Left lung (tissue), 10 donors: ENCODE measurements around the gene CHCHD3. TPM values are rescaled to one million over a fixed set of nuclear protein-coding genes. Genes with fewer than 3 reads are reported as not detected.
A peak's percentile ranks its signal among the peaks of the same experiment; 100 is the strongest.

Experiments used
- ATAC-seq: fragments of 200-7000 bp; cut with Tn5 transposase; one replicate; pipeline ENCODE4 v1.9.1; 2020; ENCODE audit warnings: moderate library complexity
- DNase-seq, 4 donors: peaks; one replicate each; pipeline ENCODE4 v3.0.0-alpha.2; 2013 to 2020
- H3K27ac ChIP-seq, 2 donors: fragments of 200-600 bp; sonication (generic) in 1 of 2; one replicate each; pipeline versions ENCODE4 v1.5.0 to v1.8.0; 2020 to 2021
- H3K27me3 ChIP-seq, 2 donors: fragments of 200-600 bp; sonication (generic) in 1 of 2; one replicate each; pipeline versions ENCODE4 v1.5.0 to v1.8.0; 2020 to 2021
- H3K36me3 ChIP-seq, 2 donors: fragments of 200-600 bp; sonication (generic) in 1 of 2; one replicate each; pipeline versions ENCODE4 v1.5.0 to v1.8.0; 2020 to 2021
- H3K4me1 ChIP-seq, 2 donors: fragments of 200-600 bp; one replicate each; pipeline ENCODE4 v1.8.0; 2021
- H3K4me3 ChIP-seq, 2 donors: fragments of 200-600 bp; sonication (generic) in 1 of 2; one replicate each; pipeline versions ENCODE4 v1.5.0 to v1.8.0; 2020 to 2021; ENCODE audit warnings: mild to moderate bottlenecking in 1 of 2
- H3K9me3 ChIP-seq, 2 donors: fragments of 200-600 bp; sonication (generic) in 1 of 2; one replicate each; pipeline versions ENCODE4 v1.5.0 to v1.8.0; 2020 to 2021
- CTCF ChIP-seq, 2 donors: fragments of 200-600 bp; sonication (generic) in 1 of 2; IDR thresholded peaks; one replicate each; pipeline versions ENCODE4 v1.5.0 to v1.8.0; 2021; ENCODE audit warnings: antibody characterized with exemption in 2 of 2
- intact Hi-C, 2 donors: fragments of 100-400 bp; cut with DNase I; formaldehyde crosslinking; loops; one replicate each; pipeline versions ENCODE4 v1.11.2 to v1.14.2; 2022
- polyA plus RNA-seq, 6 donors: library from polyadenylated mRNA; unstranded; fragments of 120-200 nt; gene quantifications; one replicate each; pipeline ENCODE4 v1.2.1, GENCODE V29; 2013; ENCODE audit not compliant: insufficient read length in 6 of 6
- total RNA-seq, 2 donors: library from RNA; stranded (reverse); fragmentation: NEBNext Ultra II Directional; extraction: Animal tissue kit (Norgen Biotek cat#: 25700); gene quantifications; one replicate each; pipeline ENCODE4 v1.2.1, GENCODE V29; 2021
- donor health status: DM: no; HTN: yes; CAD: no.
- donor health status: DM: no; HTN: no; CAD: no.

Gene CHCHD3
- total and polyA plus RNA-seq, 8 donors: 45.4 to 58.9 (median 54.5) TPM

- Histone ChIP-seq H3K9me3 (no peaks in the 10 kb centered on the region), H3K27ac (peak overlapping the region in 1 of 2 donors; percentile 79), H3K4me1 (peaks cover 9 to 19% of the 10 kb centered on the region in 2 donors), H3K27me3 (no peaks in the 10 kb centered on the region), H3K36me3 (no peaks in the 10 kb centered on the region), H3K4me3 (peak overlapping the region in 1 of 2 donors; percentile 77)
- DNase-seq (no peak), ATAC-seq (no peak)
- no peak for TF ChIP-seq CTCF (IDR thresholded peaks at IDR 0.05)
- intact Hi-C loops: no loop called here
These were observed 488 bp upstream of the CHCHD3 start for GRCh38 chr7:133082390-133082766.

GRCh38 chr7:133081119-133081598 lies 731 bp downstream of the CHCHD3 start:
- peaks cover 9 to 24% of the 10 kb centered on the region in 2 donors for H3K4me1 ChIP-seq
- TF ChIP-seq CTCF (IDR thresholded peaks at IDR 0.05): no peak
- peak overlapping the region; percentile 68 to 79 for H3K27ac ChIP-seq
- H3K4me3 ChIP-seq: peak overlapping the region; percentile 63 to 77
- H3K27me3 ChIP-seq: no peaks in the 10 kb centered on the region
- DNase-seq (no peak), ATAC-seq (no peak)
- intact Hi-C loops: no loop called here
- no peaks in the 10 kb centered on the region for H3K36me3 ChIP-seq
- no peaks in the 10 kb centered on the region for H3K9me3 ChIP-seq

- Histone ChIP-seq H3K27ac (no peak overlapping the region), H3K27me3 (no peaks in the 10 kb centered on the region), H3K4me1 (peaks cover 9 to 24% of the 10 kb centered on the region in 2 donors), H3K9me3 (no peaks in the 10 kb centered on the region), H3K4me3 (no peak overlapping the region), H3K36me3 (no peaks in the 10 kb centered on the region)
- no peak for TF ChIP-seq CTCF (IDR thresholded peaks at IDR 0.05)
- intact Hi-C loops: no loop called here
- ATAC-seq (no peak), DNase-seq (no peak)
These were observed 2.6 kb downstream of the CHCHD3 start for GRCh38 chr7:133079296-133079695.

GRCh38 chr7:133077394-133077793 lies 4.5 kb downstream of the CHCHD3 start:
- ATAC-seq (no peak), DNase-seq (no peak)
- Histone ChIP-seq H3K4me3 (no peak overlapping the region), H3K27ac (no peak overlapping the region), H3K9me3 (no peaks in the 10 kb centered on the region), H3K4me1 (peaks cover 9 to 24% of the 10 kb centered on the region in 2 donors), H3K36me3 (no peaks in the 10 kb centered on the region), H3K27me3 (no peaks in the 10 kb centered on the region)
- intact Hi-C loops: no loop called here
- TF ChIP-seq CTCF (IDR thresholded peaks at IDR 0.05): no peak

GRCh38 chr7:133076142-133076541 lies 5.7 kb downstream of the CHCHD3 start:
- no peak for TF ChIP-seq CTCF (IDR thresholded peaks at IDR 0.05)
- no peak for ATAC-seq

More at GRCh38 chr7:133076142-133076541, 5.7 kb downstream of the CHCHD3 start:
- no peak overlapping the region for H3K4me3 ChIP-seq
- intact Hi-C loops: no loop called here
- no peaks in the 10 kb centered on the region for H3K27me3 ChIP-seq
- no peak overlapping the region for H3K27ac ChIP-seq
- no peak for DNase-seq
- no peaks in the 10 kb centered on the region for H3K36me3 ChIP-seq
- peaks cover 9 to 21% of the 10 kb centered on the region in 2 donors for H3K4me1 ChIP-seq
- no peaks in the 10 kb centered on the region for H3K9me3 ChIP-seq
